Stimulated activated naive CD8-positive, alpha-beta T cell treated with anti-CD3 and anti-CD28 coated beads, Interleukin-15, amount 100 ng/mL, for 72 hours (primary cell): ENCODE data around the gene OXA1L.
"Not testable (repeated sequence)": the region's sequence is repeated elsewhere in the genome, so short reads cannot be mapped to it uniquely, and the experiment has no call there.

Experiments
- ATAC-seq: fragments of 150-1000 bp; cut with Tn5 transposase; 2 replicates; pipeline ENCODE4 v1.10.0; 2021; ENCODE audit warnings: mild to moderate bottlenecking, moderate library complexity
- DNase-seq, 2 donors: peaks; one replicate each; pipeline ENCODE4 v3.0.0; 2021 to 2022
- H3K27ac Mint-ChIP-seq, 2 donors: one replicate each; pipeline ENCODE4 v1.8.0; 2022; ENCODE audit warnings: mild to moderate bottlenecking in 2 of 2, mixed read lengths in 2 of 2, moderate library complexity in 2 of 2
- H3K27me3 Mint-ChIP-seq: one replicate; pipeline ENCODE4 v1.8.0; 2022; ENCODE audit warnings: mixed read lengths
- H3K4me1 Mint-ChIP-seq: one replicate; pipeline ENCODE4 v1.8.0; 2022; ENCODE audit warnings: mild to moderate bottlenecking, mixed read lengths
- H3K4me3 Mint-ChIP-seq, 2 donors: one replicate each; pipeline ENCODE4 v1.8.0; 2022; ENCODE audit warnings: mild to moderate bottlenecking in 2 of 2, mixed read lengths in 2 of 2, moderate library complexity in 1 of 2
- H3K9me3 Mint-ChIP-seq, 2 donors: one replicate each; pipeline ENCODE4 v1.8.0; 2022; ENCODE audit warnings: mixed read lengths in 2 of 2

OXA1L gene

GRCh38 chr14:22802860-22803686, 36.6 kb downstream of the OXA1L start:
- ATAC-seq, result no peak
- H3K27ac Mint-ChIP-seq, result peak overlapping the region in 1 of 2 donors; percentile 5

GRCh38 chr14:22803687-22803974, 37.1 kb downstream of the OXA1L start:
- DNase-seq (no peak), ATAC-seq (no peak)
- no peaks in the 10 kb centered on the region for H3K9me3 Mint-ChIP-seq
- no peak overlapping the region for H3K4me3 Mint-ChIP-seq
- no peak overlapping the region for H3K27ac Mint-ChIP-seq
- H3K4me1 Mint-ChIP-seq, result no peaks in the 10 kb centered on the region
- H3K27me3 Mint-ChIP-seq, result peaks cover 18% of the 10 kb centered on the region

More at GRCh38 chr14:22802860-22803686, 36.6 kb downstream of the OXA1L start:
- Mint-ChIP-seq H3K9me3 (no peaks in the 10 kb centered on the region), H3K4me1 (no peaks in the 10 kb centered on the region), H3K27me3 (peaks cover 23% of the 10 kb centered on the region), H3K4me3 (no peak overlapping the region)
- DNase-seq, result no peak

DNA sequence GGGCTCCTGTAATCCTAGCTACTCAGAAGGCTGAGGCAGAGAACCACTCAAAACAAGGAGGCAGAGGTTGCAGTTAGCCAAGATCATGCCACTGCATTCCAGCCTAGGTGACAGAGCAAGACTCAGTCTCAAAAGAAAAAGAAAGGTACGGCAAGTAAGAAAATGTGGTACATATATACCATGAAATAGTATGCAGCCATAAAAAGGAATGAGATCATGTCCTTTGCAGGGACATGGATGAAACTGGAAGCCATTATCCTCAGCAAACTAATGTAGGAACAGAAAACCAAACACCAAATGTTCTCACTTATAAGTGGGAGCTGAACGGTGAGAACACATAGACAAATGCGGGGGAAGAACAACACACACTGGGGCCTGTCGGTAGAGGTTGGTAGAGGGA, 38.7 kb downstream of the OXA1L start:
- H3K27me3 Mint-ChIP-seq, DNase-seq, H3K9me3 Mint-ChIP-seq, H3K4me3 Mint-ChIP-seq, ATAC-seq, H3K27ac Mint-ChIP-seq, H3K4me1 Mint-ChIP-seq: not testable (repeated sequence)

DNA sequence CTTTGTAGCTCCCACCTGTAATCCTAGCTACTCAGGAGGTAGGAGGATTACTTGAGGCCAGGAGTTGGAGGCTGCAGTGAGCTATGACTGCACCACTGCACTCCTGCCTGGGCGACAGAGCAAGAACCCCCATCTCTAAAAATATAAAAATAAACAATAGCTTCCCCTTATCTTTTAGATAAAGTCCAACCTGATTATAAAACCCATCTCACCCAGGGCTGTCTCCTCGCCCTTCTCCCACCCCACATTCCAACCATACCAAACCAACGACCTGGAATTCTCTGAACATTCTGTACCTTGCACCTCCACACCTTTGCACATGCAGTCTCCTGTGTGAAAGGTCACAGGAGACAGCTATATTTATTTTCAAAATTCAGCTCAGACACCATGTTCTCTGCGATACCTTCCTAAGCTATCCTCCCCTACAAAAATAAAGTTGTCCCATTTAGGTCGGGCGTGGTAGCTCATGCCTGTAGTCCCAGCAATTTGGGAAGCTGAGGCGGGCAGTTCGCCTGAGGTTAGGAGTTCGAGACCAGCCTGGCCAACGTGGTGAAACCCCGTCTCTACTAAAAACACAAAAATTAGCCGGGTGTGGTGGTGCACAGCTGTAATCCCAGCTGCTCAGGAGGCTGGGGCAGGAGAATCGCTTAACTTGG, 41.1 kb downstream of the OXA1L start:
- H3K27ac Mint-ChIP-seq, result no peak overlapping the region
- no peak for DNase-seq
- no peaks in the 10 kb centered on the region for H3K27me3 Mint-ChIP-seq
- no peaks in the 10 kb centered on the region for H3K4me1 Mint-ChIP-seq
- no peak overlapping the region for H3K4me3 Mint-ChIP-seq
- H3K9me3 Mint-ChIP-seq, result no peaks in the 10 kb centered on the region
- ATAC-seq, result no peak

DNA sequence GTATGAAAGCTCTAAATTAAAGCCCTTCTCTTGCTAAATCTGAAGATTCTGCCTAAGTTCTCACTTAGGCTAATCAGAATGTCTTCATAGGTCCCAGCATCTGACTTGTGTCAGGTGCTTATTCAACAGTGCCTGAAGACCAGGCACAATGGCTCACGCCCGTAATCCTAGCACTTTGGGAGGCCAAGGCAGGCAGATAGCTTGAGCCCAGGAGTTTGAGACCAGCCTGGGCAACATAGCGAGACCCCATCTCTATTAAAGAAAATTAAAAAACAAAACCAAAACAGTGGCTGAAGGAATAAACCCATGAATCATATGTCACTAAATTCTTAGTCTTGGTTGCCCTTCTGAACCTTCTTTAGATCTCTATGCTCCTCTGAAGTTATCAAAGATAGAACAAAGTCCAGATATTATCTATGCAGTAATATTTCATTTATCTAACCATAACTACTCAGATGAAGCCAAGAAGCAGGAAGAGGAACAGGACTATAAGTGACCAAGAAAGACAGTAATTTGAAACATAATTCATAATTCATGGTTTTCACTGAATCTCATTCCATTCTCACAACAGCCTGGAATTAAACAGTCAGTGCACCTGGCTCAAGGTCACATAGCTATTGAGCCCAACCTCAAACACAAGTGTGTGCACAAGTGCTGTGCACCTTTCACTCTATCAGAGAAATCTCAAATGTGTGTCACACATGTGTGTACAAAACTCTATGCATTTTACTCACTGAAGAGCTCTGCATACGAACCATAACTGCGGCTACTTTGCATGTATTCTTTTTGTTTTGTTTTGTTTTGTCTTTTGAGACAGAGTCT, 42.1 kb downstream of the OXA1L start:
- Mint-ChIP-seq H3K27me3 (no peaks in the 10 kb centered on the region), H3K4me3 (no peak overlapping the region), H3K4me1 (no peaks in the 10 kb centered on the region), H3K9me3 (no peaks in the 10 kb centered on the region), H3K27ac (no peak overlapping the region)
- ATAC-seq (no peak), DNase-seq (no peak)

- Mint-ChIP-seq H3K4me3 (no peak overlapping the region), H3K9me3 (no peaks in the 10 kb centered on the region), H3K4me1 (peaks cover 13% of the 10 kb centered on the region), H3K27me3 (no peaks in the 10 kb centered on the region), H3K27ac (no peak overlapping the region)
- ATAC-seq (no peak), DNase-seq (no peak)
These were observed 45.2 kb downstream of the OXA1L start for GRCh38 chr14:22811722-22812121.

DNA sequence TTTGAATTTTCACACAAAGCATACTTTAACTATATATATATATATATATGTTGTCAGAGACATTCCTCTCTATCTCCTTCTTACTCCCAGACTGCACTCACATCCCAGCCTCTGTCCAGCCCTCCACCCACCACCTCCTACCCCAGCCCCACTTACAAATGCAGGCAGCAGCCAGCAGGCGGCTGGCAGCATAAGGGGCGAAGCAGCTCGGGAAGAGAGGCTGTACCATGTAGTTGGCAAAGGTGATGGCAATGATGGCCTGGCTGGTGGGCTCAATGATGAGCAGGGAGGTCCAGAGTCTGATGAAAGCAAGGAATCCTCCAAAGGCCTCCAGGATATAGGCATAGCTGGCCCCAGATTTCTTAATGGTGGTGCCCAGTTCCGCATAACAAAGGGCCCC, 46.3 kb downstream of the OXA1L start:
- Mint-ChIP-seq H3K4me1 (peaks cover 13% of the 10 kb centered on the region), H3K4me3 (no peak overlapping the region), H3K9me3 (no peaks in the 10 kb centered on the region), H3K27ac (no peak overlapping the region), H3K27me3 (no peaks in the 10 kb centered on the region)
- DNase-seq (no peak), ATAC-seq (no peak)

DNA sequence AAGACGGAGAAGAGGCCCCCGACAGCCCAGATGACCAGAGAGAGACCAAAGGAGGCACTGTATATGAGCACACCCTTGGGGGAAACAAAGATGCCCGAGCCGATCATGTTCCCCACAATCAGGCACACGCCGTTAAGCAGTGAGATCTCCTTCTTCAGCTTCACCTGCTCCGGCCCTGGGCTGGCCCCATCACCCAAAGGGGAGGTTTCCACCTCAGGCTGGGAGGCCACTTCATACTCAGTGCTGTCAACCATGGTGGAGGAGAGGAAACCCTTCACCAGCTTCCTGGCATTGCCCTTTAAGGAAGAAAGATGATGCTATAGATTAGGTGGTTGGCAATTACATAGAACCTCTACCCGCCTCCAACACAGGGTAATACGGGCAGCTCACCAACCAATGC, 46.7 kb downstream of the OXA1L start:
- no peak overlapping the region for H3K4me3 Mint-ChIP-seq
- no peaks in the 10 kb centered on the region for H3K27me3 Mint-ChIP-seq
- H3K4me1 Mint-ChIP-seq, result peaks cover 13% of the 10 kb centered on the region
- no peak overlapping the region for H3K27ac Mint-ChIP-seq
- no peaks in the 10 kb centered on the region for H3K9me3 Mint-ChIP-seq
- DNase-seq (no peak), ATAC-seq (no peak)

DNA sequence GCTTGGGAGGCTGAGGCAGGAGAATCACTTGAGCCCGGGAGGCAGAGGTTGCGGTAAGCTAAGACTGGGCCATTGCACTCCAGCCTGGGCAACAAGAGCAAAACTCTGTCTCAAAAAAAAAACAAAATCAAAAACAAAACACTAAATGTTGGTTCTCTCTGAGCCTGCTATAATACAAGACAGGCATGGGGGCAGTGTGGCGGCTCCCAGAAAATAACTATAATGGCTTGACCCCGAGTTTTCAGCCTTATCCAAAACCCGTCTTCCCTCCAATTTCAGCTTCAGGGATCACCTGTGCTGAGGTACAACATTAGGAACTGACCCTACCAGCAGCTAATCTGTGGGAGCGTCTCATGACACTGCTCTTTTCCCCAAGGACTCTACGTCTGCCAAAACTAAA, 47.9 kb downstream of the OXA1L start:
- no peaks in the 10 kb centered on the region for H3K9me3 Mint-ChIP-seq
- peaks cover 20% of the 10 kb centered on the region for H3K4me1 Mint-ChIP-seq
- H3K27ac Mint-ChIP-seq, result peak overlapping the region in 1 of 2 donors; percentile 7
- H3K4me3 Mint-ChIP-seq, result no peak overlapping the region
- DNase-seq, result no peak
- ATAC-seq, result no peak
- no peaks in the 10 kb centered on the region for H3K27me3 Mint-ChIP-seq

DNA sequence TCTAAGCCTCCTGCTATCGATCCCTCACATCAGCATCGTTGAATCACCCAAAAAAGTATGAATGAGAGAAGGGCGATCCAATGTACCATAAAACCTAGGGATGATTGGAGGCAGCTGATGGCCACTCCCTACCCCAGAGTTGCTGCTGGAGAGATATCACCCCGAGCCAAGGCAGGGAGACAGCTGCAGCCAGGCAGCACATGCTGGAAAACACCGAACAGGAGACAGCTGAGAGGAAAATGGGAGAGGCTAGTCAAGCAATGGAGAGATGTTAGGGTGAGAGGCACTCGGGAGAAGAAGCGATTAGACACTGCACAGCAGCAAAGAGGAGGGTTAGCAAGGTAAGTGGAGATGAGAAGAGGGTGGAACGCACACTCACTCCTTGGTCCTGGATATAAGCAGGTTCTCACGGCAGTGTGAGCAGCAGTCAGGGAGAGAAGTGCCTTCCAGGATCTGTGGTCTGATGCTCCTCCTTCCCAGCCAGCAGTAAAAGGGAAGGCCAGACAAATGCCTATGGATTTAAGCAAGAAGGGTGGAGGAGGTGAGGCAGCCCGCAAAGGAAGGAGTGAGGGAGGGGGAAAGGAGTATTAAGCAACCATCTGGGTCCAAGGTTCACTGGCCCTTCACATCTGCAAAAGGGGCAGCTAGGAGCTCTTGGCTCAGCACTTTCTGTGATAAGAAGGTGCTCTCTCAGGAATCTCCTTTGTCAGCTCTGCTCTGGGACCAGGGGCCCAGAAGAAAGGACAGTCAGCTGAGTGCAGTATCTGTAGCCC, 48.6 kb downstream of the OXA1L start, which contains the start of gene SLC7A7:
TSS of gene SLC7A7 (minus strand) at position 495 of the 773 bp plus-strand sequence. CDS start 2,037 bp downstream, outside the sequence.
- no peaks in the 10 kb centered on the region for H3K9me3 Mint-ChIP-seq
- no peaks in the 10 kb centered on the region for H3K27me3 Mint-ChIP-seq
- H3K27ac Mint-ChIP-seq, result peak within 1 kb of the TSS; percentile 7 to 36
- H3K4me1 Mint-ChIP-seq, result peaks cover 28% of the 10 kb centered on the region
- DNase-seq, result no peak
- no peak within 1 kb of the TSS for H3K4me3 Mint-ChIP-seq
- no peak for ATAC-seq

- ATAC-seq (peak; percentile 22), DNase-seq (no peak)
- Mint-ChIP-seq H3K27ac (peak overlapping the region; percentile 66), H3K4me1 (peaks cover 42% of the 10 kb centered on the region), H3K27me3 (peaks cover 17% of the 10 kb centered on the region), H3K9me3 (no peaks in the 10 kb centered on the region), H3K4me3 (no peak overlapping the region)
These were observed 52.9 kb downstream of the OXA1L start for GRCh38 chr14:22819151-22819988.

DNA sequence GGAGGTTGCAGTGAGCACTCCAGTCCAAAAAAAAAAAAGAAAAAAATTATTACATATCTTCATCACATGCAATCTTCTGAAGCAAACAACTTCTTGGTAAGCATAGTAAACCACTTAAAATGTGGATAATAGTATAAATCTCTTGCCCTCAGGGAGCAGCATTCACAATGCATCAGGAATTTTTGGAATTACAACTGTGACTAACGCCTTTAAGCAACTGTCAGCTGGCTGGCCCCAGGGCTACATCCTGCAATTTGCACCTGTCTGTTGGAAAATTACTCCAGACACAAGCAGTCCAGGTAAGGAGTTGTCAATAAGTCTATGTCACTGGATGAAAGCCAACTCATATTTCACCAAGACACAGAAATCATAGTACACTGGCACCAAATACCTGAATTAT, 54.2 kb downstream of the OXA1L start:
- Mint-ChIP-seq H3K4me3 (no peak overlapping the region), H3K9me3 (no peaks in the 10 kb centered on the region), H3K4me1 (peaks cover 47% of the 10 kb centered on the region), H3K27me3 (peaks cover 21% of the 10 kb centered on the region), H3K27ac (no peak overlapping the region)
- DNase-seq, result no peak
- no peak for ATAC-seq

- peak overlapping the region in 1 of 2 donors; percentile 29 for H3K4me3 Mint-ChIP-seq
- no peak for DNase-seq
- H3K27me3 Mint-ChIP-seq, result peaks cover 27% of the 10 kb centered on the region
- H3K9me3 Mint-ChIP-seq, result no peaks in the 10 kb centered on the region
- no peak overlapping the region for H3K27ac Mint-ChIP-seq
- peaks cover 45% of the 10 kb centered on the region for H3K4me1 Mint-ChIP-seq
- no peak for ATAC-seq
These were observed 54.9 kb downstream of the OXA1L start for GRCh38 chr14:22821193-22822015.
